ENCODE measurements around the gene ANKRD6. TPM values are rescaled to one million over a fixed set of nuclear protein-coding genes. Genes with fewer than 3 reads are reported as not detected.

ANKRD6 gene
- total RNA-seq, 6 donors from 2014 or later, result 14.5 to 60.8 (median 30.7) TPM

GRCh38 chr6:89567630-89568390 is 134.9 kb downstream of the ANKRD6 start:
- WGBS, 2 donors, result 66 to 70% methylated on average over 6 of the region's 6 CpGs
- DNase-seq (peak in 1 of 2 donors; percentile 23), ATAC-seq (ENCODE audit: low FRiP score in 2 of 2) (peak in 1 of 2 donors; percentile 64)

GRCh38 chr6:89574910-89575561 is 142.1 kb downstream of the ANKRD6 start:
- Histone ChIP-seq H3K36me3 (no peaks in the 10 kb centered on the region), H3K4me3 (no peak overlapping the region), H3K9me3 (no peaks in the 10 kb centered on the region), H3K4me1 (no peaks in the 10 kb centered on the region), H3K27ac (no peak overlapping the region), H3K27me3 (no peaks in the 10 kb centered on the region)
- 75 to 78% methylated on average over 2 of the region's 2 CpGs for WGBS, 2 donors
- DNase-seq, result no peak
- no peak for ATAC-seq (ENCODE audit: low FRiP score in 2 of 2)
- TF ChIP-seq POLR2A (IDR thresholded peaks at IDR 0.05) (no peak), EP300 (IDR thresholded peaks at IDR 0.05) (no peak), CTCF (IDR thresholded peaks at IDR 0.05) (no peak), POLR2AphosphoS5 (IDR thresholded peaks at IDR 0.05) (no peak)

More at GRCh38 chr6:89567630-89568390, 134.9 kb downstream of the ANKRD6 start:
- no peaks in the 10 kb centered on the region for H3K9me3 ChIP-seq
- peak overlapping the region in 1 of 4 donors; percentile 36 for H3K27ac ChIP-seq
- no peaks in the 10 kb centered on the region for H3K27me3 ChIP-seq
- peaks cover 0 to 6% (median 0%) of the 10 kb centered on the region in 4 donors for H3K4me1 ChIP-seq
- no peak for TF ChIP-seq POLR2AphosphoS5 (IDR thresholded peaks at IDR 0.05)
- no peak for TF ChIP-seq POLR2A (IDR thresholded peaks at IDR 0.05)
- TF ChIP-seq CTCF (IDR thresholded peaks at IDR 0.05), result no peak
- TF ChIP-seq EP300 (IDR thresholded peaks at IDR 0.05), result no peak
- H3K36me3 ChIP-seq, result no peaks in the 10 kb centered on the region
- no peak overlapping the region for H3K4me3 ChIP-seq

GRCh38 chr6:89575562-89575960 is 142.6 kb downstream of the ANKRD6 start:
- no peaks in the 10 kb centered on the region for H3K9me3 ChIP-seq
- H3K27me3 ChIP-seq, result no peaks in the 10 kb centered on the region
- ATAC-seq (ENCODE audit: low FRiP score in 2 of 2) (no peak), DNase-seq (no peak)
- H3K27ac ChIP-seq, result no peak overlapping the region
- WGBS, 2 donors, result 89 to 93% methylated on average over 2 of the region's 2 CpGs
- H3K36me3 ChIP-seq, result no peaks in the 10 kb centered on the region
- TF ChIP-seq CTCF (IDR thresholded peaks at IDR 0.05), result no peak
- TF ChIP-seq POLR2A (IDR thresholded peaks at IDR 0.05), result no peak
- no peak for TF ChIP-seq EP300 (IDR thresholded peaks at IDR 0.05)
- no peak for TF ChIP-seq POLR2AphosphoS5 (IDR thresholded peaks at IDR 0.05)
- no peak overlapping the region for H3K4me3 ChIP-seq
- H3K4me1 ChIP-seq, result no peaks in the 10 kb centered on the region

- no peaks in the 10 kb centered on the region for H3K4me1 ChIP-seq
- TF ChIP-seq POLR2AphosphoS5 (IDR thresholded peaks at IDR 0.05) (no peak), POLR2A (IDR thresholded peaks at IDR 0.05) (no peak), CTCF (IDR thresholded peaks at IDR 0.05) (no peak), EP300 (IDR thresholded peaks at IDR 0.05) (no peak)
- no peak overlapping the region for H3K4me3 ChIP-seq
- 85 to 87% methylated on average over 3 of the region's 3 CpGs for WGBS, 2 donors
- H3K9me3 ChIP-seq, result no peaks in the 10 kb centered on the region
- H3K27ac ChIP-seq, result no peak overlapping the region
- H3K27me3 ChIP-seq, result no peaks in the 10 kb centered on the region
- no peaks in the 10 kb centered on the region for H3K36me3 ChIP-seq
- DNase-seq (no peak), ATAC-seq (ENCODE audit: low FRiP score in 2 of 2) (no peak)
Measured at GRCh38 chr6:89580997-89581666, 148.2 kb downstream of the ANKRD6 start.
